HEK293T (cell line): ENCODE measurements around the gene EFCC1.
"Not testable (repeated sequence)": the region's sequence is repeated elsewhere in the genome, so short reads cannot be mapped to it uniquely, and the experiment has no call there.

Experiments used
- CTCF ChIA-PET: fragments of 350-600 bp; formaldehyde crosslinking; extraction: SDS; loops from one replicate; lab custom pipeline; 2021; ENCODE audit warnings: antibody characterized with exemption, inconsistent platforms; lab: Yijun Ruan, JAX
- POLR2A ChIA-PET: fragments of 350-600 bp; formaldehyde crosslinking; extraction: SDS; loops from one replicate; lab custom pipeline; 2020; ENCODE audit warnings: antibody characterized with exemption, inconsistent platforms; lab: Yijun Ruan, JAX
- DNase-seq: peaks from one replicate; pipeline ENCODE4 v3.0.0; 2012; ENCODE audit warnings: mixed read lengths; ENCODE audit errors: extremely low spot score
- ARNT ChIP-seq: fragments of 450-650 bp; IDR thresholded peaks from 2 replicates; pipeline ENCODE4 v1.6.1; 2017; ENCODE audit warnings: mild to moderate bottlenecking
- BHLHE40 ChIP-seq: fragments of 450-650 bp; IDR thresholded peaks from 2 replicates; pipeline ENCODE4 v1.6.1; 2016; ENCODE audit warnings: mild to moderate bottlenecking, moderate library complexity, borderline replicate concordance
- CTBP1 ChIP-seq: fragments of 450-650 bp; IDR thresholded peaks from 2 replicates; pipeline ENCODE4 v1.6.1; 2016; ENCODE audit warnings: borderline replicate concordance
- ELF4 ChIP-seq: fragments of 450-650 bp; IDR thresholded peaks from 2 replicates; pipeline ENCODE4 v1.6.1; 2017; ENCODE audit warnings: antibody characterized with exemption
- FOXA1 ChIP-seq: fragments of 450-650 bp; IDR thresholded peaks from 2 replicates; pipeline ENCODE4 v1.6.1; 2016; ENCODE audit warnings: mild to moderate bottlenecking
- FOXK2 ChIP-seq: fragments of 450-650 bp; IDR thresholded peaks from 2 replicates; pipeline ENCODE4 v1.6.1; 2016; ENCODE audit warnings: mild to moderate bottlenecking
- FOXM1 ChIP-seq: fragments of 450-650 bp; IDR thresholded peaks from 2 replicates; pipeline ENCODE4 v1.6.1; 2017; ENCODE audit warnings: mild to moderate bottlenecking, borderline replicate concordance
- HDGF ChIP-seq: fragments of 450-650 bp; IDR thresholded peaks from 2 replicates; pipeline ENCODE4 v1.6.1; 2017; ENCODE audit warnings: antibody characterized with exemption, borderline replicate concordance
- L3MBTL2 ChIP-seq: fragments of 450-650 bp; conservative IDR thresholded peaks from 2 replicates; pipeline ENCODE4 v1.6.1; 2016; ENCODE audit warnings: mild to moderate bottlenecking
- LEF1 ChIP-seq: fragments of 450-650 bp; IDR thresholded peaks from 2 replicates; pipeline ENCODE4 v1.6.1; 2017; ENCODE audit warnings: mild to moderate bottlenecking, borderline replicate concordance
- NFRKB ChIP-seq: fragments of 450-650 bp; IDR thresholded peaks from 2 replicates; pipeline ENCODE4 v1.6.1; 2016; ENCODE audit warnings: mild to moderate bottlenecking, moderate library complexity
- PKNOX1 ChIP-seq: fragments of 450-650 bp; IDR thresholded peaks from 2 replicates; pipeline ENCODE4 v1.6.1; 2016
- SP1 ChIP-seq: fragments of 450-650 bp; IDR thresholded peaks from 2 replicates; pipeline ENCODE4 v1.6.1; 2017
- SUZ12 ChIP-seq: fragments of 450-650 bp; IDR thresholded peaks from 2 replicates; pipeline ENCODE4 v1.6.1; 2016; ENCODE audit warnings: mild to moderate bottlenecking
- TARDBP ChIP-seq: fragments of 450-650 bp; IDR thresholded peaks from 2 replicates; pipeline ENCODE4 v1.6.1; 2016
- ZNF384 ChIP-seq: fragments of 450-650 bp; IDR thresholded peaks from 2 replicates; pipeline ENCODE4 v1.6.1; 2016

Gene EFCC1

GRCh38 chr3:129065016-129065719, 64.1 kb downstream of the EFCC1 start:
- POLR2A ChIA-PET: no interaction called here

DNA sequence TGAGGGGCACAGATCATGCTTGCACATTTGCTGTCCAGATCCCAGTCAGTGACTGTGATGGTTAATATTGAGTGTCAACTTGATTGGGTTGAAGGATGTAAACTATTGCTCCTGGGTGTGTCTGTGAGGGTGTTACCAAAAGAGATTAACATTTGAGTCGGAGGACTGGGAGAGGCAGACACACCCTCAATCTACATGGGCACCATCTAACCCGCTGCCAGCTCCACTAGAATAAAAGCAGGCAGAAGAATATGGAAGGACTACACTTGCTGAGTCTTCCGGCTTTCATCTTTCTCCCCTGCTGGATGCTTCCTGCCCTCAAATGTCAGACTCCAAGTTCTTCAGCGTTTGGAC, 64.6 kb downstream of the EFCC1 start:
- ChIA-PET POLR2A (interaction anchor here (1.0 kb wide), 1 partner anchor 72 kb away, joined by 3 read pairs; the partner anchor contains the start of gene CFAP92), CTCF (interaction anchor here (1.3 kb wide), 1 partner anchor 12 kb away, joined by 5 read pairs; no protein-coding TSS in a partner anchor)
- TF ChIP-seq L3MBTL2 (no peak), SP1 (no peak), CTBP1 (no peak), TARDBP (no peak), SUZ12 (no peak), ARNT (no peak), FOXK2 (no peak)
- DNase-seq: no peak

More at GRCh38 chr3:129065016-129065719, 64.1 kb downstream of the EFCC1 start:
- DNase-seq: no peak
- CTCF ChIA-PET: interaction anchor here (1.3 kb wide), 1 partner anchor 12 kb away, joined by 5 read pairs; no protein-coding TSS in a partner anchor
- TF ChIP-seq HDGF (no peak), FOXM1 (no peak), BHLHE40 (no peak), L3MBTL2 (no peak), FOXA1 (no peak), ZNF384 (no peak), TARDBP (no peak)

- CTCF ChIA-PET: interaction anchor here (1.2 to 2.3 kb wide), 2 partner anchors 14 to 97 kb away, joined by 3 to 6 read pairs; no protein-coding TSS in a partner anchor
- DNase-seq, POLR2A ChIA-PET: not testable (repeated sequence)
These were observed 66.6 kb downstream of the EFCC1 start for GRCh38 chr3:129067719-129068118.

DNA sequence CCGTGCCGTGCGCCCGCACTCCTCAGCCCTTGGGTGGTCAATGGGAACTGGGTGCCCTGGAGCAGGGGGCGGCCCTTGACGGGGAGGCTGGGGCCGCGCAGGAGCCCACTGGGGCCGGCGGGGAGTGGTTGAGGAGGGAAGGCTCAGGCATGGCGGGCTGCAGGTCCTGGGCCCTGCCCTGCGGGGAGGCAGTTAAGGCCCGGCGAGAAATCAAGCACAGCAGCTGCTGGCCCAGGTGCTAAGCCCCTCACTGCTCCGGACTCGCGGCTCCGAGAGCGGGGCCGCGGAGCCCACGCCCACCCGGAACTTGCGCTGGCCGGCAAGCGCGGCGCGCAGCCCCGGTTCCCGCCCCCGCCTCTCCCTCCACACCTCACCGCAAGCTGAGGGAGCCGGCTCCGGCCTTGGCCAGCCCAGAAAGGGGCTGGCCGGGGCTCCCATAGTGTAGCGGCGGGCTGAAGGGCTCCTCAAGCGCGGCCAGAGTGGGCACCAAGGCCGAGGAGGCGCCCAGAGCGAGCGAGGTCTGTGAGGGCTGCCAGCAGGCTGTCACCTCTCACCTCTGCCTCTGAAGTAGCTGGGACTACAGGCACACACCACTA, 67.3 kb downstream of the EFCC1 start:
- DNase-seq: no peak
- CTCF ChIA-PET: interaction anchor here (0.8 to 2.3 kb wide), 3 partner anchors 15 to 98 kb away, joined by 6 to 7 read pairs (median 6); no protein-coding TSS in a partner anchor
- TF ChIP-seq ARNT (no peak), SUZ12 (no peak), FOXA1 (no peak), SP1 (no peak), ELF4 (no peak), PKNOX1 (no peak), HDGF (no peak), BHLHE40 (no peak), FOXM1 (no peak), FOXK2 (no peak), LEF1 (no peak), NFRKB (no peak)
- POLR2A ChIA-PET: no interaction called here

GRCh38 chr3:129069313-129070085, 68.4 kb downstream of the EFCC1 start:
- CTCF ChIA-PET: interaction anchor here (0.7 to 2.3 kb wide), 3 partner anchors 16 to 99 kb away, joined by 3 to 7 read pairs (median 6); no protein-coding TSS in a partner anchor
- POLR2A ChIA-PET, DNase-seq: not testable (repeated sequence)

DNA sequence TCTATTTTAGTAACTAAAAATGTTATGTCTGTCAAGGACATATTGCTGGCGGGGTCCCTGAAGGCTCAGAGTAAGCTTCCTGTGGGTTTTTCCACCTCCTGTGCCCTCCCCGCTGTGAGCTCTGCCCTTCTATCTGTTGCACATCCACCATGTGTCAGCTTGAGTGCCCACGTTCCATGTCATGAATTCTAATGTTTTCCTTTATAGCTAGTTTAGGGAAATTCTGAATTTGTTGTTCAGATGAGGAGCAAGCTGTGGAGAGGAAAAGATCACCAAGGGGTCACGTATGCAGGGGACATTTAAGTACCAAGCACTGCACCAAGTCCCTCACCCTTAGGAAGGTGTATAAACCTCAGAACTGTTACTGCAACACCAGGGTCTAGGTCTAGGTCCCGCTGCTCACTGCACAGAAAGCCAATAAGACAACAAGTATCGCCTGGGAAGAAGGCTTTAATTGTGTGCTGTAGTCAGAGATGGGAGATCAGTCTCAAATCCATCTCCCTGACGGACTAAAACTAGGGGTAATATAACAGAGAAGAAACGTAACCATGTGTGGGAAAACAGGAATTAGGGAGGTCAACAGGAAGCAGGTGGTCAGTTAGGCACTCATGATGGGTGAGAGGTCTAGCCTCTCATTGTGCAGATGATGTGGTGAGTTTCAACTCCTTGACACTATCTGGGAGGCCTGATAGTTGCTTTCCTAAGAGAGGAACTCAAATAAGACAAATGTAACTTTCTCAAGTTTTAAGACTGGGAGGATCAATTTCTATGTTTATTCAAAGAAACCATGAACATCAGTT, 69.2 kb downstream of the EFCC1 start:
- POLR2A ChIA-PET: no interaction called here
- CTCF ChIA-PET: interaction anchor here (0.7 to 2.3 kb wide), 3 partner anchors 17 to 100 kb away, joined by 3 to 7 read pairs (median 6); no protein-coding TSS in a partner anchor

More for the DNA sequence above, 69.2 kb downstream of the EFCC1 start:
- TF ChIP-seq SP1: no peak
- no peak for TF ChIP-seq PKNOX1
- no peak for TF ChIP-seq FOXM1
- TF ChIP-seq TARDBP: no peak
- TF ChIP-seq BHLHE40: no peak
- no peak for TF ChIP-seq SUZ12
- TF ChIP-seq LEF1: no peak
- no peak for TF ChIP-seq ELF4
- no peak for TF ChIP-seq FOXK2
- no peak for TF ChIP-seq HDGF
- no peak for TF ChIP-seq FOXA1
- no peak for TF ChIP-seq L3MBTL2
- no peak for TF ChIP-seq NFRKB
- TF ChIP-seq ZNF384: no peak
- no peak for TF ChIP-seq ARNT
- no peak for TF ChIP-seq CTBP1
- DNase-seq: no peak
